ENCODE measurements around the gene HMGCLL1.

The HMGCLL1 gene

GRCh38 chr6:55530931-55531330, 48.1 kb downstream of the HMGCLL1 start:
- no peak for DNase-seq

GRCh38 chr6:55528624-55529023, 50.4 kb downstream of the HMGCLL1 start:
- no peak for DNase-seq

GRCh38 chr6:55524441-55524840, 54.6 kb downstream of the HMGCLL1 start:
- DNase-seq: no peak

GRCh38 chr6:55518529-55519060, 60.4 kb downstream of the HMGCLL1 start:
- DNase-seq: no peak

GRCh38 chr6:55516736-55517135, 62.3 kb downstream of the HMGCLL1 start:
- no peak for DNase-seq

- DNase-seq: no peak
These were observed 66.1 kb downstream of the HMGCLL1 start for GRCh38 chr6:55512904-55513303.

GRCh38 chr6:55511122-55511800, 67.7 kb downstream of the HMGCLL1 start:
- no peak for DNase-seq

GRCh38 chr6:55499591-55499990, 79.4 kb downstream of the HMGCLL1 start:
- DNase-seq: no peak

- no peak for DNase-seq
These were observed 81.3 kb downstream of the HMGCLL1 start for GRCh38 chr6:55497694-55498093.

- DNase-seq: no peak
These were observed 82.8 kb downstream of the HMGCLL1 start for GRCh38 chr6:55496201-55496600.

GRCh38 chr6:55495277-55495676, 83.7 kb downstream of the HMGCLL1 start:
- DNase-seq: no peak

- no peak for DNase-seq
These were observed 84.6 kb downstream of the HMGCLL1 start for GRCh38 chr6:55494411-55494810.

GRCh38 chr6:55492259-55492658, 86.7 kb downstream of the HMGCLL1 start:
- no peak for DNase-seq

GRCh38 chr6:55490871-55491270, 88.1 kb downstream of the HMGCLL1 start:
- DNase-seq: no peak

- no peak for DNase-seq
These were observed 104.6 kb downstream of the HMGCLL1 start for GRCh38 chr6:55474382-55474781.

- DNase-seq: no peak
These were observed 105.3 kb downstream of the HMGCLL1 start for GRCh38 chr6:55473722-55474121.

- DNase-seq: no peak
These were observed 109.0 kb downstream of the HMGCLL1 start for GRCh38 chr6:55469951-55470366.

- no peak for DNase-seq
These were observed 123.0 kb downstream of the HMGCLL1 start for GRCh38 chr6:55456016-55456415.

- no peak for DNase-seq
These were observed 129.0 kb downstream of the HMGCLL1 start for GRCh38 chr6:55450005-55450404.

- DNase-seq: no peak
These were observed 129.8 kb downstream of the HMGCLL1 start for GRCh38 chr6:55449225-55449624.

GRCh38 chr6:55448451-55448850, 130.5 kb downstream of the HMGCLL1 start:
- no peak for DNase-seq

- DNase-seq: no peak
These were observed 131.1 kb downstream of the HMGCLL1 start for GRCh38 chr6:55447891-55448290.

GRCh38 chr6:55445648-55446204, 133.3 kb downstream of the HMGCLL1 start:
- DNase-seq: no peak

- no peak for DNase-seq
These were observed 135.5 kb downstream of the HMGCLL1 start for GRCh38 chr6:55443238-55444134.
